ENCODE data around the gene ATP9B.
A peak's percentile ranks its signal among the peaks of the same experiment; 100 is the strongest.

Gene ATP9B

GRCh38 chr18:79048245-79048632 is 21.0 kb upstream of the ATP9B start:
- Histone ChIP-seq H3K4me1 (ENCODE audit: control insufficient read depth, insufficient read depth, low read length) (no peaks in the 10 kb centered on the region), H3K36me3 (ENCODE audit: control insufficient read depth in 2 of 2, insufficient read depth in 1 of 2, low read length in 2 of 2) (no peaks in the 10 kb centered on the region), H3K27ac (ENCODE audit: extremely low read depth, low read depth, low read length) (no peak overlapping the region), H3K9me3 (ENCODE audit: control insufficient read depth, insufficient read depth, low read depth, low read length) (no peaks in the 10 kb centered on the region), H3K4me3 (ENCODE audit: low read depth, low read length) (no peak overlapping the region)
- ChIA-PET POLR2A (no interaction called here), CTCF (no interaction called here)
- TF ChIP-seq SP3 (tag by site-specific recombination; IDR thresholded peaks at IDR 0.05), result no peak
- TF ChIP-seq PRDM4 (tag by site-specific recombination; IDR thresholded peaks at IDR 0.05), result peak; percentile 85

- Histone ChIP-seq H3K9me3 (ENCODE audit: control insufficient read depth, insufficient read depth, low read depth, low read length) (no peaks in the 10 kb centered on the region), H3K4me1 (ENCODE audit: control insufficient read depth, insufficient read depth, low read length) (no peaks in the 10 kb centered on the region), H3K27ac (ENCODE audit: extremely low read depth, low read depth, low read length) (no peak overlapping the region), H3K4me3 (ENCODE audit: low read depth, low read length) (no peak overlapping the region), H3K36me3 (ENCODE audit: control insufficient read depth in 2 of 2, insufficient read depth in 1 of 2, low read length in 2 of 2) (no peaks in the 10 kb centered on the region)
- no peak for TF ChIP-seq PATZ1 (tag by site-specific recombination; IDR thresholded peaks at IDR 0.05)
- TF ChIP-seq ZNF549 (tag by site-specific recombination; IDR thresholded peaks at IDR 0.05), result no peak
- TF ChIP-seq ZNF610 (tag by site-specific recombination; IDR thresholded peaks at IDR 0.05; ENCODE audit: borderline replicate concordance), result no peak
- TF ChIP-seq ZNF768 (tag by site-specific recombination; IDR thresholded peaks at IDR 0.05), result no peak
- POLR2A ChIA-PET, result interaction anchor here (0.7 kb wide), 1 partner anchor 974 kb away, joined by 3 read pairs; no protein-coding TSS in a partner anchor
- CTCF ChIA-PET, result no interaction called here
Measured at GRCh38 chr18:79049506-79049905, 19.7 kb upstream of the ATP9B start.

GRCh38 chr18:79050005-79050404 is 19.2 kb upstream of the ATP9B start:
- ChIA-PET POLR2A (interaction anchor here (0.7 kb wide), 1 partner anchor 975 kb away, joined by 3 read pairs; no protein-coding TSS in a partner anchor), CTCF (interaction anchor here (0.6 kb wide), 1 partner anchor 746 kb away, joined by 3 read pairs; no protein-coding TSS in a partner anchor)
- no peak overlapping the region for H3K4me3 ChIP-seq (ENCODE audit: low read depth, low read length)
- no peaks in the 10 kb centered on the region for H3K9me3 ChIP-seq (ENCODE audit: control insufficient read depth, insufficient read depth, low read depth, low read length)
- TF ChIP-seq SP2 (tag by site-specific recombination; IDR thresholded peaks at IDR 0.05) (no peak), GLI2 (tag by site-specific recombination; IDR thresholded peaks at IDR 0.05; ENCODE audit: borderline replicate concordance, low read depth) (no peak), ZNF830 (tag by site-specific recombination; IDR thresholded peaks at IDR 0.05; ENCODE audit: low read depth) (no peak), BCL11B (tag by site-specific recombination; IDR thresholded peaks at IDR 0.05; ENCODE audit: low read depth) (no peak)
- H3K27ac ChIP-seq (ENCODE audit: extremely low read depth, low read depth, low read length), result no peak overlapping the region
- H3K4me1 ChIP-seq (ENCODE audit: control insufficient read depth, insufficient read depth, low read length), result no peaks in the 10 kb centered on the region
- H3K36me3 ChIP-seq (ENCODE audit: control insufficient read depth in 2 of 2, insufficient read depth in 1 of 2, low read length in 2 of 2), result no peaks in the 10 kb centered on the region

GRCh38 chr18:79056827-79057367 is 12.3 kb upstream of the ATP9B start:
- H3K9me3 ChIP-seq (ENCODE audit: control insufficient read depth, insufficient read depth, low read depth, low read length), result no peaks in the 10 kb centered on the region
- H3K4me3 ChIP-seq (ENCODE audit: low read depth, low read length), result no peak overlapping the region
- POLR2A ChIA-PET, result no interaction called here
- no peak overlapping the region for H3K27ac ChIP-seq (ENCODE audit: extremely low read depth, low read depth, low read length)
- CTCF ChIA-PET, result no interaction called here
- H3K4me1 ChIP-seq (ENCODE audit: control insufficient read depth, insufficient read depth, low read length), result no peaks in the 10 kb centered on the region
- no peaks in the 10 kb centered on the region for H3K36me3 ChIP-seq (ENCODE audit: control insufficient read depth in 2 of 2, insufficient read depth in 1 of 2, low read length in 2 of 2)
- TF ChIP-seq ZNF341 (tag by site-specific recombination; IDR thresholded peaks at IDR 0.05; ENCODE audit: low read depth) (no peak), ZNF132 (tag by site-specific recombination; IDR thresholded peaks at IDR 0.05; ENCODE audit: borderline replicate concordance) (no peak), ZNF366 (tag by site-specific recombination; conservative IDR thresholded peaks at IDR 0.05) (no peak), ZNF324 (tag by site-specific recombination; IDR thresholded peaks at IDR 0.05) (no peak), ZNF112 (tag by site-specific recombination; IDR thresholded peaks at IDR 0.05) (no peak), ZSCAN5A (tag by site-specific recombination; IDR thresholded peaks at IDR 0.05) (no peak), GFI1B (tag by site-specific recombination; IDR thresholded peaks at IDR 0.05) (no peak), GLI4 (tag by site-specific recombination; IDR thresholded peaks at IDR 0.05) (no peak), PRDM10 (tag by site-specific recombination; IDR thresholded peaks at IDR 0.05) (no peak)

All from HEK293 (cell line).